Body of pancreas (tissue), 4 donors: ENCODE data around the gene TTC28.

ENCODE experiments used
- POLR2A ChIP-seq, 3 donors: fragments of 450-650 bp; IDR thresholded peaks; one replicate each; pipeline ENCODE4 v1.6.1; 2016; ENCODE audit warnings: antibody characterized with exemption in 3 of 3, mild to moderate bottlenecking in 2 of 3
- TF ChIP-seq, protein P1 (sequence below), 7 experiments: fragments of 450-650 bp in 4 of 7; fragments of 200-600 bp in 3 of 7; sonication (generic) in 3 of 7; IDR thresholded peaks; one replicate each; pipeline ENCODE4 v1.5.1; 2016 to 2019; ENCODE audit warnings: antibody characterized with exemption in 7 of 7

GRCh38 chr22:27949421-27949820 lies 730.2 kb downstream of the TTC28 start:
- TF ChIP-seq, protein P1, sequence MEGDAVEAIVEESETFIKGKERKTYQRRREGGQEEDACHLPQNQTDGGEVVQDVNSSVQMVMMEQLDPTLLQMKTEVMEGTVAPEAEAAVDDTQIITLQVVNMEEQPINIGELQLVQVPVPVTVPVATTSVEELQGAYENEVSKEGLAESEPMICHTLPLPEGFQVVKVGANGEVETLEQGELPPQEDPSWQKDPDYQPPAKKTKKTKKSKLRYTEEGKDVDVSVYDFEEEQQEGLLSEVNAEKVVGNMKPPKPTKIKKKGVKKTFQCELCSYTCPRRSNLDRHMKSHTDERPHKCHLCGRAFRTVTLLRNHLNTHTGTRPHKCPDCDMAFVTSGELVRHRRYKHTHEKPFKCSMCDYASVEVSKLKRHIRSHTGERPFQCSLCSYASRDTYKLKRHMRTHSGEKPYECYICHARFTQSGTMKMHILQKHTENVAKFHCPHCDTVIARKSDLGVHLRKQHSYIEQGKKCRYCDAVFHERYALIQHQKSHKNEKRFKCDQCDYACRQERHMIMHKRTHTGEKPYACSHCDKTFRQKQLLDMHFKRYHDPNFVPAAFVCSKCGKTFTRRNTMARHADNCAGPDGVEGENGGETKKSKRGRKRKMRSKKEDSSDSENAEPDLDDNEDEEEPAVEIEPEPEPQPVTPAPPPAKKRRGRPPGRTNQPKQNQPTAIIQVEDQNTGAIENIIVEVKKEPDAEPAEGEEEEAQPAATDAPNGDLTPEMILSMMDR (IDR thresholded peaks at IDR 0.05): no peak
- TF ChIP-seq POLR2A (IDR thresholded peaks at IDR 0.05): no peak
